GM18526 (cell line): Measurements from ENCODE around the gene GALNT18.

Experiments
- POLR2A ChIP-seq: IDR thresholded peaks from 3 replicates; pipeline ENCODE4 v1.6.1; 2011; ENCODE audit not compliant: insufficient read length; ENCODE audit errors: extremely low read depth

Gene GALNT18

DNA sequence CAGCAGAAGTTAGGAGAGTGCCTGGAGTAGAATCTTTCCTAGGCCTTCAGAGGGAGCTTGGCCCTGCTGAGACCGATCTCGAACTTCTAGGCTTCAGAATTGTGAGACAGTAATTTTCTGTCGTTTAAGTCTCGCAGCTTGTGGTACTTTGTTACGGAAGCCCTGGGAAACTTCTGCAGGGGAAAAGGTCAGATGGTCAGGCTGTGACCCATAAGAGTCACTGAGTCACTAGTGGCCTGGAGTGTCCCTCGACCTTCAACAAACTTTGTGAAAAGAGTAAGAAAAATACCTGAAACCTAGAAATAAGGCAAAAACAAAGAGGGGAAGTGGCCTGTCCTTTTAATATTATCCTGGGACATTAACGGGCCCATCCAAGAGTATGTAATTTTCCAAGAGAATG, 303.3 kb downstream of the GALNT18 start:
- TF ChIP-seq POLR2A: no peak

DNA sequence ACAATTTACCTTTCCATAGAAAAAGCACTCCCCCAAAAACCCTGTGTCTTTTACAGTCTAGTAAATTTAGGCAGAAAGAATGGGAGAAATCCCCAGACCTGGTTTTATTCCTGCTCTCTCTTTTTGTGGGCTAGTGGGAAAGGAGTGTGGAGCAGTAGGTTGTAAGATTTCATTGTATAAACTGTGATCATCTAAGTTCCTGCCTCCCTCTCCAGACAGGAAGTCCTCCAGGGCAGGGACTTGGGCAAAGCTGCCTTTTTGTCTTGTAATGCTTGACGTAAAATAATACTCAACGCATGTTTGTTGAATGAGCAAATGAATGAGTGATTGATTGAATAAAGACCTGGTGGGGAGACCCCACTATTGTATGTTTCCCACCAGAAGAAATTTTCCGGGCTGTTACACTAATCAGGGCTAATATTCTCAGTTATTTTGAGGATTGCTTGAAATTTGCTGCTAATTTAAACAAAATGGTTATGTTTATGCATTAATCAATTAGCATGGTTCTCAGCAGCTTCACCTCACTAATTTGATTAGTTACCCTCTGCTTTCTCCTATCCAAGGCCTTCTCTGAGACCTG, 305.1 kb downstream of the GALNT18 start:
- TF ChIP-seq POLR2A: no peak

- TF ChIP-seq POLR2A: no peak
Measured at GRCh38 chr11:11313902-11314692, 307.7 kb downstream of the GALNT18 start.

- TF ChIP-seq POLR2A: no peak
Measured at GRCh38 chr11:11313426-11313825, 308.4 kb downstream of the GALNT18 start.

DNA sequence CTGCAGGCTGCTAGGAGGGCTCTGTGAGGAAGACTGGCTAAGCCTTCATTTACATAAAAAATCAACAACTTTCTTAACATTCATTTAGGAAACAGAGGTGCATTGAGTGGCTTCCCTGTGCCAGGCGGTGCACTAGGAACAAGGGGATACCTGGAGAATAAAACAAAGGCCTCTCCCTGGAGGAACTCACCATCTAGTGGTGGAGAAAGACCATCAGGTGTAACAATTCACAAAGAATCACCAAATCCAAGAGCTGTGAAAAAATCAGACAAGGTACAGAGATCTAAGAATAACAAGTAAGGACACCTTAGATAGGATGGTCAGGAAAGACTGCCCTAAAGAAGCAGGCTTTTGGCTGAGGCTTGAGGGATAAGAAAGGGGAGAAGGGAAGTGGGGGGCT, 309.1 kb downstream of the GALNT18 start:
- TF ChIP-seq POLR2A: no peak

DNA sequence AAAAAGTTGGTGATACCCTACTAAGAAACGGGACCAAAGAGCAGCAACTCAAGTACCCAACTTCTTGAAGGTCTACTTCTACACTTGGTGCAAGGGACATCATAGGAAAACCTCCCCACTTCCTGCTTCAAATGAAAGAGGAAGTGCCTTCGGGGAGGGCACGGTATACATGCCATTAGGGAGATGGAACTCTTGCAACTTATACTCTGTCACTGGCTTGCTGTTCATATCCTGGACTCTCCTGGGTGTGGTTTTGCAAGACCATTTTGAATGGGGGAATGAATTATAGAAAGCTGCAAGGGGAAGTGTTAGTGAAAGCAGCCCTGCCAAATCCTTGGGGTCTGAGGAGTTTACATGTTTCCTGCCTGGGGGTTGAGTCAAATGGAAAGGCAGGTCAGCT, 310.6 kb downstream of the GALNT18 start:
- no peak for TF ChIP-seq POLR2A

GRCh38 chr11:11309906-11310305, 311.9 kb downstream of the GALNT18 start:
- no peak for TF ChIP-seq POLR2A

DNA sequence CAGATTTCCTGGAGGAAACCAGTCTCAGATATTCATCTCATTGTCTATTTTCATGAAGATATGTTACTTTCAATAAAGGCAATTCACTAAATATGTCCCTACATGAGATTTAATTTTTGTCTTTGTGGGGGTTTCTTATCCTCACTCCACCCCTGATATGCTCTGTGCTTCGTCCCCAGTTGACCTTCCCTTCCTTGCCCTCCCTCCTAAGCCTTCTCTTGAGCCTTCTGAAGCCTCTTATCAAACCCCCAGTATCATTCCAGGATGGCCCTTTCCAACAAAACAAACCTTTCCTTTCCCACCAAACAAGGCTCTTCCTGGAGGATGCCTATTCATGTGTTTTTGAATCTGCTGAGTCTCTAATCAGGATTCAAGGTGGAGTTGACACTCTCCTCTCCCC, 313.6 kb downstream of the GALNT18 start:
- TF ChIP-seq POLR2A: no peak

DNA sequence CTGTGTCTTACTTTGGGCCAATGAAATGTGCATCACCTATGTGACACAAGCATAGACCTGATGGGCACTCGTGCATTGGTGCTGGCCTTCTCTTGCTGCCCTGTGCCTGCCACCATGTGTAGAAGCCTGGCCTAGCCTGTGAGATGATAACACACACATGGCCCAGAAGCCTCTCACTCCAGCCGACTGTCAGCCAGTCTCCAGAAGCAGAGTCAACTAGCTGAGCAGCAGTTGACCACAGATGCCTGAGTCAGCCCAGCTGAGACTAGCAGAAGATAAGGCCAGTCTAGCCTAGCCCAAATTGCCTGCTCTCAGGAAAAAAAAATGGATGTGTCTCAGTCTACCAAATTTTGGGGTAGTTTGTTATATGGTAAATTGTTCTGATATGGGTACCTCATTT, 314.9 kb downstream of the GALNT18 start:
- TF ChIP-seq POLR2A: no peak

DNA sequence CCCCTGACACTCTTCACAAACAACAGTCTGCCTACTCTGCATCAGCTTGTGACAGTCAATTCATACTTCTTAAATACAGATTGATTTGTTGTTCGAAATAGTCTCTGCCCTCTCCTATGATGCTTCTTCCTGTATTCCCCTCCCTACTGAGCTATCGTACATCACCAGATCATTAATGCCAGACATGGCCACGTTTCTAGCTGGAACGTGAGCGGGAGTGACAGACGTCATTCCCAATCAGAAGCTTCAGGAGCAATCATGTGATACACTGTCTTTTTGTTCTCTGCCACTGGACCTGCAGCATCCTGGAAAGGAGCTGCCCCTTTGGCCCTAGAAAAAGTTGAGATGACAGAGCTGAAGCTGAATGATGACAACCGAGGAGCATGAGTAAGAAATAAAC, 317.3 kb downstream of the GALNT18 start:
- TF ChIP-seq POLR2A: no peak

DNA sequence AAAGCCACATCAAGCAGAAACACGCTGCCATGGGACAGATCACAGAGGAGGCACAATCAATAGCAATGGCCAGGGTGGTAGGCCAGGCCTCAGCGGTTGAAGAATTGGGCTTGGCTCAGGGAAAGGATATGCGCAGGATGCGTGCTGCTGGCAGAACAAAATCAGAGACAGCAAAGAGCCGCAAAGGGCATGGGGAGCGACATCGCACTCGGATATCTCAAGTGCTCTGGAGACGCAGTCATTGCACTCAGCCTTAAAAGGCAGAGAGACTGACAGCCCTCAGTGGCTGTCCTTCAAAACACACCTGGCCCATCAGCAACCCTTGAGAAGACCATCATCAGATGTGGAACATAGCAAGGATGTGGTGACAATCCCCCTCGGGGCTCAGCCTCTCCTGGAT, 319.2 kb downstream of the GALNT18 start:
- no peak for TF ChIP-seq POLR2A

GRCh38 chr11:11301212-11301611, 320.6 kb downstream of the GALNT18 start:
- TF ChIP-seq POLR2A: no peak

- TF ChIP-seq POLR2A: no peak
Measured at GRCh38 chr11:11297578-11297977, 324.2 kb downstream of the GALNT18 start.

- no peak for TF ChIP-seq POLR2A
Measured at GRCh38 chr11:11296434-11296833, 325.4 kb downstream of the GALNT18 start.

DNA sequence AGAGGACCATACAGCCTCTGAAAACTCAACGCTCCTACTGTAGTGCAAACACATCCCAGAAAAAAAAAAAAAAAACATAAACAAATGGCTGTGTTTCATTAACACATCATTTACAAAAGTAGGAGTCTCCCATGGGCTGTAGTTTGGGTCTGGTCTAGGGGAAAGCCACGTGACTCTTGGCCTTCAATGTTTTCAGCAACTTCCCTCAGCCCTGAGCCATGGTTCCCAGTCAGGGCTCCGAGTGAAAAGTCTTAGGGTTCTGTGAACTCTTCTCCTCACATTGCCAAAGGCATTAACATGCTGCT, 327.3 kb downstream of the GALNT18 start:
- TF ChIP-seq POLR2A: no peak

DNA sequence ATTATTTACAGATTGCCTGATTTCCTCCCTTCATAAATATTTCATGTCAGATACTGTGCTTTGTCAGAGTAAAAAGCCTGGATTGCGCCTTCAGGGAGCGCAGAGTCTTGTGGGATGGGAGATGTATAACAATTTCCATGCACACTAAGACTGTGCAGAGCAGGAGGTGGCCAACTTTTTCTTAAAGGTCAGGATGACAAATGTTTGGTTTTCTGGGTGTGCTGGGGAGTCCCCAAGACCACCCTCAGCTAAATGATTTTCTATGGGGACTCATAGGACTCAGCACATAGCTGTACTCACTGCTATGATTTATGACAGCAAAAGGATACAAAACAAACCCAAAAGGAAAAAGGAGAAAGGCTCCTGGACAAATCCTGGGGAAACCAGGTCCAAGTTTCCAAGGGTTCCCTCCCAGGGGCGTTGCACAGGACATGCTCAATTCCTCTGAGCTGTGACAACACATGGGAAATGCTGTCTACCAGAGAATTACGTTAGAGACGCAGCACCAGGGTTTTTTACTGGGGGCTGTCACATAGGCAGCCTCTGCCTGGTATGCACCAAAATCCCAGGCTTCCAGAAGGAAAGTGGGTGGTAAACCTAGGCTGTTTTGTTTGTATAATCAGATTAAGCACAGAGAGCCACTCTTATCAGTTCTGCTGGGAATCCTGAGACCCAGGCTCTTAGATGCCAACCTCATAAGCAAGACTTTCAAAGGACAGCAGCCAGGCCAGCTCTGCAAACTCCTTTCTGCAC, 327.8 kb downstream of the GALNT18 start:
- no peak for TF ChIP-seq POLR2A
